Vagina (tissue), 2 donors: ENCODE data around the gene GAREM1.

Source experiments
- POLR2A ChIP-seq, 2 donors: fragments of 450-650 bp; IDR thresholded peaks; one replicate each; pipeline ENCODE4 v1.6.1; 2017; ENCODE audit warnings: antibody characterized with exemption in 2 of 2, mild to moderate bottlenecking in 2 of 2, moderate library complexity in 2 of 2
- TF ChIP-seq, protein P1 (sequence below), 3 experiments: fragments of 450-650 bp in 2 of 3; fragments of 200-600 bp in 1 of 3; sonication (generic) in 1 of 3; IDR thresholded peaks; one replicate each; pipeline ENCODE4 v1.5.1; 2017 to 2019; ENCODE audit warnings: antibody characterized with exemption in 3 of 3, mild to moderate bottlenecking in 2 of 3, moderate library complexity in 2 of 3

DNA sequence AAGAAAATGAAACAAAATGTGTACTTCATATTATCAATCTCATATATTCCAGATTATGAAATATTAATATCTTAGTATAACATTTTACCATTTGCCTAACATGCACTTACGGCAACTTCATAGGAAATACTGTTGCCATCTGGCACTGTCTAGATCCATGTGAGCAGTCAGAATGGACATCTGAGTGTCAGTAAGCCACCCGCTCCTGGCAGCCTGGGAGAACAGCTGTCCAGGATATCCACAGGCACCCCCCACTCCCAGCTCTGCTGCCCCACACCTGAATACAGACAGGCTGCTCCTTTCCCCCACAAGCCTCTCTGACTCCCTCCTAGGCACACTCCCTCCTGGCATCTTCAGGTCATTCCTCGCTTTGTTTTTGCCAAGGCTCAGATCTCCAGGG is 127.0 kb downstream of the GAREM1 start:
- TF ChIP-seq, protein P1, sequence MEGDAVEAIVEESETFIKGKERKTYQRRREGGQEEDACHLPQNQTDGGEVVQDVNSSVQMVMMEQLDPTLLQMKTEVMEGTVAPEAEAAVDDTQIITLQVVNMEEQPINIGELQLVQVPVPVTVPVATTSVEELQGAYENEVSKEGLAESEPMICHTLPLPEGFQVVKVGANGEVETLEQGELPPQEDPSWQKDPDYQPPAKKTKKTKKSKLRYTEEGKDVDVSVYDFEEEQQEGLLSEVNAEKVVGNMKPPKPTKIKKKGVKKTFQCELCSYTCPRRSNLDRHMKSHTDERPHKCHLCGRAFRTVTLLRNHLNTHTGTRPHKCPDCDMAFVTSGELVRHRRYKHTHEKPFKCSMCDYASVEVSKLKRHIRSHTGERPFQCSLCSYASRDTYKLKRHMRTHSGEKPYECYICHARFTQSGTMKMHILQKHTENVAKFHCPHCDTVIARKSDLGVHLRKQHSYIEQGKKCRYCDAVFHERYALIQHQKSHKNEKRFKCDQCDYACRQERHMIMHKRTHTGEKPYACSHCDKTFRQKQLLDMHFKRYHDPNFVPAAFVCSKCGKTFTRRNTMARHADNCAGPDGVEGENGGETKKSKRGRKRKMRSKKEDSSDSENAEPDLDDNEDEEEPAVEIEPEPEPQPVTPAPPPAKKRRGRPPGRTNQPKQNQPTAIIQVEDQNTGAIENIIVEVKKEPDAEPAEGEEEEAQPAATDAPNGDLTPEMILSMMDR (IDR thresholded peaks at IDR 0.05): no peak
- TF ChIP-seq POLR2A (IDR thresholded peaks at IDR 0.05): no peak
